Tibial nerve (tissue), 4 donors: Measurements from ENCODE around the gene THUMPD2.

Source experiments
- CTCF ChIP-seq, 5 experiments: fragments of 200-600 bp in 3 of 5; fragments of 450-650 bp in 2 of 5; sonication (generic) in 3 of 5; IDR thresholded peaks; one replicate each; pipeline ENCODE4 v1.5.1; 2016 to 2019; ENCODE audit warnings: antibody characterized with exemption in 5 of 5, mild to moderate bottlenecking in 3 of 5, moderate library complexity in 2 of 5
- EP300 ChIP-seq, 2 donors: sonication (generic); formaldehyde crosslinking; IDR thresholded peaks; one replicate each; pipeline ENCODE4 v1.6.1; 2017; ENCODE audit warnings: antibody characterized with exemption in 2 of 2, mild to moderate bottlenecking in 1 of 2
- POLR2A ChIP-seq, 2 donors: fragments of 450-650 bp; IDR thresholded peaks; one replicate each; pipeline ENCODE4 v1.6.1; 2017; ENCODE audit warnings: antibody characterized with exemption in 2 of 2, mild to moderate bottlenecking in 2 of 2, moderate library complexity in 2 of 2

GRCh38 chr2:39710807-39711206 is 68.3 kb downstream of the THUMPD2 start:
- TF ChIP-seq CTCF (IDR thresholded peaks at IDR 0.05) (no peak), POLR2A (IDR thresholded peaks at IDR 0.05) (no peak), EP300 (IDR thresholded peaks at IDR 0.05) (no peak)
